Measurements from ENCODE around the gene PRDM8.
"Not testable (repeated sequence)": the region's sequence is repeated elsewhere in the genome, so short reads cannot be mapped to it uniquely, and the experiment has no call there.

DNA sequence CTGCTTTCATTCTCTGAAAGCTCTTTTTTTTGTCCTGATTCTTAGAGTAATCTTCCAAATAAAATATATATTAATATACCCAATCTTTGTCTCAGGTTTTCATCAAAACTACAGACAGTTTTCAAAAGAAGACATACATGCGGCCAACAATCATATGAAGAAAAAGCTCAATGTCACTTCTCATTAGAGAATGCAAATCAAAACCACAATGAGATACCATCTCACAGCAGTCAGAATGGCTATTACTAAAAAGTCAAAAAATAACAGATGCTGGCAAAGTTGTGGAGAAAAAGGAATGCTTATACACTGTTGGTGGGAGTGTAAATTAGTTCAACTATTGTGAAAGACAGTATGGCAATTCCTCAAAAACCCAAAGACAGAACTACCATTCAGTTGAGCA, 50.2 kb downstream of the PRDM8 start:
- TF ChIP-seq, protein P1, sequence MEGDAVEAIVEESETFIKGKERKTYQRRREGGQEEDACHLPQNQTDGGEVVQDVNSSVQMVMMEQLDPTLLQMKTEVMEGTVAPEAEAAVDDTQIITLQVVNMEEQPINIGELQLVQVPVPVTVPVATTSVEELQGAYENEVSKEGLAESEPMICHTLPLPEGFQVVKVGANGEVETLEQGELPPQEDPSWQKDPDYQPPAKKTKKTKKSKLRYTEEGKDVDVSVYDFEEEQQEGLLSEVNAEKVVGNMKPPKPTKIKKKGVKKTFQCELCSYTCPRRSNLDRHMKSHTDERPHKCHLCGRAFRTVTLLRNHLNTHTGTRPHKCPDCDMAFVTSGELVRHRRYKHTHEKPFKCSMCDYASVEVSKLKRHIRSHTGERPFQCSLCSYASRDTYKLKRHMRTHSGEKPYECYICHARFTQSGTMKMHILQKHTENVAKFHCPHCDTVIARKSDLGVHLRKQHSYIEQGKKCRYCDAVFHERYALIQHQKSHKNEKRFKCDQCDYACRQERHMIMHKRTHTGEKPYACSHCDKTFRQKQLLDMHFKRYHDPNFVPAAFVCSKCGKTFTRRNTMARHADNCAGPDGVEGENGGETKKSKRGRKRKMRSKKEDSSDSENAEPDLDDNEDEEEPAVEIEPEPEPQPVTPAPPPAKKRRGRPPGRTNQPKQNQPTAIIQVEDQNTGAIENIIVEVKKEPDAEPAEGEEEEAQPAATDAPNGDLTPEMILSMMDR (IDR thresholded peaks at IDR 0.05) = not testable (repeated sequence)
- TF ChIP-seq POLR2AphosphoS5 (IDR thresholded peaks at IDR 0.05; ENCODE audit: insufficient read depth in 1 of 2, low read depth in 1 of 2) = not testable (repeated sequence)
